ENCODE results near the gene SNRNP27.

Gene SNRNP27

GRCh38 chr2:69917852-69918251, 24.1 kb downstream of the SNRNP27 start:
- DNase-seq: no peak

GRCh38 chr2:69918401-69918800, 24.6 kb downstream of the SNRNP27 start:
- no peak for DNase-seq

DNA sequence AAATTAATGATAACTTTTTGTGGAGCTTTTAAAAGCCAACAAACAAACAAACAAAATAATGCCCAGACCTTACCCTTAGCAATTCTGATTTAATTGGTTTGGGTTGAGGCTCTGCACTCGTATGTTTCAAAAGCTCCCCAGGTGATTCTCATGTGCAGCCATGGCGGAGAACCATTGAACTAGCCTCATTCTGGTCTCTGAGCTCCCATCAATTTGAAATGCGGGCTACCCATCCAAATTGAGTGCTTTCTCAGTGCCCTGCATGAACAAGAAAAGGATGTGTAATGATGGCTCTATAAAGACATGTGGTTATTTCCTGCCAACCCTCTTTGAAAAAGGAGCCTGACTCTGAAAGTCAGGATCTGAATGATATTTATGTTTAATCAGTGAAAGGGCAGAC, 29.4 kb downstream of the SNRNP27 start:
- no peak for DNase-seq

- no peak for DNase-seq
These were observed 33.2 kb downstream of the SNRNP27 start for GRCh38 chr2:69926849-69927515.

DNA sequence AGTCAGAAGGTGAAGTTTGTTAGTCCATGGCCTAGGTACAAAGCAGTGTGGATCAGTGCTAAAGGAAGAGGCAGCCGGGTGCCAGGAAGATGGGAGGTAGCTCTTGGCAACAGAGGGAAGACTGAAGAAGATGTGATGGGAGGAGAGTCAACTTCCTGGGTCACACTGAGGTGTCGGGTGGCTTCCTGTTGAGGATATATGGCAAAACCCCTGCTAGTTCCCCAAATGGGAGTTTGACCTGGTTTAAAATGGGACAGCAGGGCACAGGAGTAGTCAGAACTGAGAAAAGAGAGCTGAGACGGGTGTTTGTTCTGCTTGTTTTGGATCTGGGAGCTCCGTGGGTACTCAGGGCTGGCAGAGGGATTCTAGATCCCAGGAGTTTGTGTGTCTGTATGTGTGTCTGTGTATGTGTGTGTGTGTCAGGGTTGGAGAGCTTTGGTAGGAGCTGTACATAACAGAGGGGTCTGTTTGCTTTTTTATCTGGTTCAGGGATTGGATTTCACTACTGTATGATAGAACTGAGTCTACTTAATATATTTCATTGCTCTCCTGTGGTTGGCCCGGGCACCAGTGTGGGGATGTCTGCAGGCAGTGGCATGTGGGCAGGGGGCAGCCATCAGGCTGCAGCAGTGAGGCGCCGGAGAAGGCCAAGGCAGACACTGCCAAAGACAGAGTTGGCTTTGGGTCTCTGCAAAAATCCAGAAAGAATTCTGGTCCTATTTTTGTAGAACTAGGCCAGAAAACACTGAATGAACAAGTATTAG, 38.3 kb downstream of the SNRNP27 start:
- no peak for DNase-seq

GRCh38 chr2:69932596-69932922, 38.8 kb downstream of the SNRNP27 start:
- DNase-seq: no peak

DNA sequence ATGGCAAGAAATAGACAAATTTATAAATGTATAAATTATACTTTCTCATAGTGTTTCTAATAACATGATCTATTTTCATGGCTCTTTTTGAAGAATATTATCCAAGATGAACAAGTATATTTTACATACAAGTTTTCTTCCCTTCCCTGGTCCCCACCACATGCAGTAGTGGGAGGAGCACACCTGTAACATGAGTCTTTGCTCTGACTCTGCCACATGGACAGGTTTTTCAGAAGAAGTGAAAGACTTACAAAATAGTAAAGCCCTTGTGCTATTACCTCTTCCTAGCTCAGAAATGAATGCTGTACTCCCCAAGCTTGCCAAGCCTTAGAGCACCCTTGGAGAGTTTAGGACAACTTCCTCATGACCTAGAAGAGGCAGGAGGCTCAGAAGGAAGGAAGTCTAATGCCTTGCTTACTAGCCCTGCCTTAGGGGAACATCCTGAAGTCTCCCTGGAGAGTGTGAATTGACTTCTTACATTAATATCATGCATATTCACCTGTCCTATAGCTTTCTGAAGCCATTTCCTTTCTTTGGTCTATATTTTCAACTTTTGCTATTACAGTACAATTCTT, 39.6 kb downstream of the SNRNP27 start:
- DNase-seq: no peak

GRCh38 chr2:69933839-69934613, 40.3 kb downstream of the SNRNP27 start:
- no peak for DNase-seq

- DNase-seq: no peak
These were observed 40.8 kb downstream of the SNRNP27 start for GRCh38 chr2:69934614-69934908.

GRCh38 chr2:69935011-69935410, 41.3 kb downstream of the SNRNP27 start:
- no peak for DNase-seq

DNA sequence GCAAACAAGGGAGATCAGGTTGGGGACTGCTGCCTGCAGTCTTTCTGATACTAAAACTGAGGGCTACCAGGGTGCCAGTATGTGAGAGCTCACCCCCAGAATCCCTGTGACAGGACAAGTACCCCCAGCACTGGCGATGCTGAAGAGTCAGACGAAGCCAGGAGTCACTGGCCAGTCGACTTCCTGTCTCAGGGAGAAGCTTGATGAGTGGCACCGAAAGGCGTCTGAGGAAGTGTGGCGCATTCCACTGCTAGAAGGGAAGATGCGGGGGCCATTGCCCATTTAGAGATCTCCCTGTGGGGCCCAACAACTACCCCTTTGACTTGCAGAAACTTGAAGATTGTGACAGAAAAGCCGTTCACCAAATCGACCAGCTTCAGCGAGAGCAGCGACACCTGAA, 43.1 kb downstream of the SNRNP27 start:
- DNase-seq: no peak

DNA sequence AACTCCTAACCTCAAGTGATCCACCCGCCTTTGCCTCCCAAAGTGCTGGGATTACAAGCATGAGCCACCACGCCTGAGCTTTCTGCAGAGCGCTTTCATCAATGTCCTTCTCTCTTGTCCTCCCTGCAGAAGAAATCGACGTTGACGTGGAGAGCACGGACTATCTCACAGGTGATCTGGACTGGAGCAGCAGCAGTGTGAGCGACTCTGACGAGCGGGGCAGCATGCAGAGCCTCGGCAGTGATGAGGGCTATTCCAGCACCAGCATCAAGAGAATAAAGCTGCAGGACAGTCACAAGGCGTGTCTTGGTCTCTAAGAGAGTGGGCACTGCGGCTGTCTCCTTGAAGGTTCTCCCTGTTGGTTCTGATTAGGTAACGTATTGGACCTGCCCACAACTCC, 44.2 kb downstream of the SNRNP27 start:
- DNase-seq: no peak

GRCh38 chr2:69939722-69940121, 46.0 kb downstream of the SNRNP27 start:
- no peak for DNase-seq

DNA sequence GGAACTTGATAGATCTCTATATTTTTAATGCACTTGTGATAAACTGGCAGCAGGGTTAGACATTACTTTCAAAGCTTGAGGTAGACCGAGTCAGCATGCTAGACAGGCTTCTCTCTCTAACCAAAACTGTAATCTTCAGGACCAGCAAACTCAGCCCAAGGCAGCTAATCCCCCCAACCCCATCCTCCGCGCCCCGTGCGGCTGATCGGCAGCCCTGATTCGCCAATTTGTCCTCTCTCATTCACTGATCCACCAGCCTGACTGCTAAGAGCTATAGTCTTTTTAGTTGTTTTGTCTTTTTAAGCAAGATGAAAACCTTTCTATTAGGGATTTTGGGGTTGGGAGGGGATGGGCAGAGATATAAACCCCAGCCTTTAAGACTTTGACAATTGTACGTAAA, 46.9 kb downstream of the SNRNP27 start:
- DNase-seq: no peak

DNA sequence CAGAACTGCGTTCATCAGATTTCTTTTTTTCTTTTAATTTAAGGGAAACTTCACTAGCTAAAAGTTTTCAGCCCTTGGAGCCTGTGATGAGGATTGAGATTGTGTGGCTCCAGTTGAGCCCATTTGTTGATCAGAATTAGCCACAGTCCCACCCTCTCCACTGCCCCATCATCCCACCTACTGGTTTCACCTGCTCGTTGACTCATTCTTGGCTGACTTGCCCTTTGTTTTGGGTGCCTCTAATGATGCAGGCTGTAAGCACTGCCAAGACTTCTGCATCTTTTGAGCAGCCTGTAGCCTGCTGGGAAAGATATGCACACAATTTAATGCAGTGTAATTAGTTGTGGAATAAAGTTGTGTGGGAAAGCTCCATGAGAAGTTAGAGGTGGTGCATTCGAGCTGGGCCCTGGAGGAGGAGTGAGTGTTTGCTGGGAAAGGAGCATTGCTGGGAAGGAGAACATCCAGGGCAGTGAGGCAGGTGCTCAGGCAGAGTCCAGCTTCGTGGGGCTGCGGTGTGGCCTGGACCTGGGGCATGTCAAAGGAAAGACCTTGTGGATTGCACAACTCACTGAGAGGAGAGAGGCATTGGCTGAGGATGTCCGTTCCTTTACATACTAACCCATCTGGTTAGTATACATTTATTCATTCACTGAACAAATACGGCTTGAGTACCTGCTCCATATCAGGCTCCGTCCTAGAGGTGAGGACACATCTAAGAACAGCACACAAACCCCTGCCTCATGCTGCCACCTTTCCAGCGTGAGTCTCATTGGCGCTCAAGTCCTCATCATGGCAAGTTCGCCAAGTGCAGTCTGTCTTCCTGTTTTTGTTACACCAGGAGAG, 49.5 kb downstream of the SNRNP27 start:
- DNase-seq: no peak

DNA sequence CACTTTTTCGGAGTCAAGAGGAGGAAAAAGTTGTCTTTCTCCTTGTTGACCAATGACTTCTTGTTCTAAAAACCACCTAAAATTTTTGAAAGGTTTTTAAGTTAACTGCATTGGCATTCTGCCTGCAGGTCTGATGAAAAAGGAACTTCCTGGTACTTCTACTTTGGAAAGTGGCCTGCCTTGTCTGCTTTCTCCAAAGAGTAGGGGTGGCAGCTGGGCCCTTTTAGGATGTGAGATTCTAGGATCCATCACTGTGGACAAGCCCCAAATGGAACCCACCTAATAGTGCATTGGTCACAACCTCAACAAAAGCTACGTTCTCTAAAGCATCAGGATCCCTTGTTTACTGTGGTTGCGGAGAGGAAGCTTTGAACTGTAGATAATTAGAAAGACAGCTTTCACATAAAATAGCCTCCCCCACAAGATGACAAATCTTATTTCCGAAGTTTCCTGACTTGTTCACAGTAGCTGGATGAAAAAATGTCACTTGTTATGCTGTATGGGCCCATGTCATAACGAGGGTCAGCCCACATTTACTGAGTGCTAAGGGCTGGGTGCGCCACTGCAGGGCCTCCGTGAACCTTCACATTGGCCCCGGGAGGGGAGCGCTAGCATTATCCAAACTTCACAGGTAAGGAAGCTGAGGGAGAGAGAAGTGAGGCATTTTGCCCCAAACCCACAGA, 50.2 kb downstream of the SNRNP27 start:
- no peak for DNase-seq

DNA sequence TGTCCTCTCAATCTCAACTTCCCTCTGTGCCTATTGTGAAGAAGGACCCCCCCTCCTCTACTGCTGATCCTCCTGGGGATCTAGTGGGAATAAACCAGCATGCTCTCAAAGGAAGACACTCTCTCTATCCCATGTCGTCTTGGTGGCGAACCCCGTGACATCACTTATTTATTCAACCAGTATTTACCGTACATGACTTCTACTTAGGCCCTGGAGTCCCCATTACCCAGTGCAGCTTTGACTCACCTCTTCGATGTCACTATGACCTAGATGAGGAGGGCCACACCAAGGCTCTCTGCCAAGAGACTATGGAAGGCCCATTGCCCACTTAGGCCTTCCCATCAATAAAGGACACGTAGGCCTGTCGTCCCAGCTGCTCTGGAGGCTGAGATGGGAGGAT, 51.0 kb downstream of the SNRNP27 start:
- no peak for DNase-seq

- no peak for DNase-seq
These were observed 51.7 kb downstream of the SNRNP27 start for GRCh38 chr2:69945441-69945840.

- no peak for DNase-seq
These were observed 52.2 kb downstream of the SNRNP27 start for GRCh38 chr2:69945941-69946340.

DNA sequence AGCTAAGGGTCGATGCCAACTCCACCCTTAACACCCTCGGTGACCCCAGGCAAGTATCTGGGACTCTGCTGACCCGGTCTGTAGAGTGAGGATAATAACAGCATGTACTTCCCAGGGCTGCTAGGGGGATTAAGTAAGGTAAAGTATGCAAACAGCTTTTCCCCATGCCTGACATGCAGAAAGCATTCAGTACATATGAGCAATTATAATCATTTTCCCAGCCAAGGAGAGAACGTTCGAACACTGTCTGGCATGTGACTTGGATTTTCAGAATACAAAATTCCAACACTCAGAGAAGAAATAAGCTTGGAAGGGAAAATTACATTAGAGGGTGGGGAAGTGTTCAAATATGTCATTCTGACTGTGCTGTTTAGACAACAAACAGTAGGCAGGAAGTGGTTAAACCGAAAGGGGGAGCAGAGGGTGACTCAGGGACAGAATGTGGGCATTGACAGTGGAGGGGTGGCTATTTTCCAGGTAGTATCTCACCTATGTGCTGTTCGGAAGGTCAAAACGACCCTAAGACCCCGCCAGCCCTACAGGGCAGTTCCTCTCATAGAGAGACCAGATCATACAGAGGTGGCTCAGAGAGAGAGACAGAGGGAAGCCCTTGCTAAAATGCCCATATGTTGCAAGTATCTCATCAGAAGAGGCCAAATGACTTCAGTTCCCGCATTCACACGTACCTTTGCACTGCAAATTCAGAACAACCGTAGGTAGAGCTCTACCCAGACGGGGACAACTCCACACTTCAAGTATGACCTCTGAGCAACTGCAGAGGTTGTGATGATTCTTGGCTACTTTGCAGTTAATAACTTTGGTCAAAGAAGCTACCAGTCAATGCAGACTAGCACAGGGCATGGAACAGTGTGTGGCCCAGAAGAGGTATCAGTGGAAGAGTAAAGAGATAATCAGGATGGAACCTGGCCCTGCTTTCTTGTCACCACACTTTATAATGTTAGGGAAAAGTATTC, 52.9 kb downstream of the SNRNP27 start:
- DNase-seq: peak; percentile 20

- DNase-seq: no peak
These were observed 53.7 kb downstream of the SNRNP27 start for GRCh38 chr2:69947325-69947931.

All from T-helper 9 cell (primary cell).